Limb (tissue), 2 donors: ENCODE data around the gene FLNC.
A peak's percentile ranks its signal among the peaks of the same experiment; 100 is the strongest.

Experiments used
- DNase-seq, 2 donors: peaks; one replicate each; pipeline ENCODE4 v3.0.0-alpha.2; 2016; ENCODE audit errors: extremely low spot score in 2 of 2

FLNC gene

DNA sequence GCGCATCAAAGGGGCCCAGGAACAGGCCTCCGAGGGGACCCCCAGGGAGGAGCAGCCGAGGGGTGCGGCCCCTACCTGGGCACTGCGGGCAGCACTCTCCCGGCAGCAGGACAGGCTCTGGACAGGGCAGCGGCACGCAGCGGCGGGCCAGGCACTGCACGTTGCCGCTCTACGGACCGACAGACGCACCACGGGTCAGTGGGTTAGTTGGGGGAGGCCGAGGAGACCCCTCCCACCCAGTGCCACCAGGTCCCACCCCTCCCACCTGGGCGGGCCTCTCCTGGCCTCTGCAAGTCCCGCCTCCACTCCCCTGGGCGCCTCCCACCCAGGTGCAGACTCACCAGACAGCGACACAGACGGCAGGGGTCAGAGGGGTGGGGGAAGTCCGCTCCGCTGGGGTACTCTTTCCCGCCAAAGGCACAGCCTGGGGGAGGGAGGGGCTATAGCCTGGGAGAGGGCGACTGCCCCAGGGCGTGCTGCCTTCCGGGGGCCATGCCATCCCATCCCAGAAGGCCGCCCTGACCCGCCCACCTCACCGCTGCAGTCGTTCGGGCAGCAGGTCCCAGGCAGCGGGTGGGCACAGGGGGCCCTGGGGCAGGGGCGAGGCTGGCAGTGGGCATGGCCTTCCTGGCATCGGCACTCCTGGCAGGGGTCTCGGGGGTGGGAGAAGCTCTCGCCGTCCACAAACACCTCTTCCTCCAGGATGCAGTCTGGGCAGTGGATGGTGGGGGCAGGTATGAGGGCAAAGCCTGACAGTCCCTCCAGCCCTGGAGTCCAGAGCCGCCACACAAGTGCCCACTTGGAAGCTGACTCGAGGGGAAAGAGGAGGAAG lies 61.1 kb downstream of the FLNC start:
- DNase-seq = peak in 1 of 2 donors; percentile 40

DNA sequence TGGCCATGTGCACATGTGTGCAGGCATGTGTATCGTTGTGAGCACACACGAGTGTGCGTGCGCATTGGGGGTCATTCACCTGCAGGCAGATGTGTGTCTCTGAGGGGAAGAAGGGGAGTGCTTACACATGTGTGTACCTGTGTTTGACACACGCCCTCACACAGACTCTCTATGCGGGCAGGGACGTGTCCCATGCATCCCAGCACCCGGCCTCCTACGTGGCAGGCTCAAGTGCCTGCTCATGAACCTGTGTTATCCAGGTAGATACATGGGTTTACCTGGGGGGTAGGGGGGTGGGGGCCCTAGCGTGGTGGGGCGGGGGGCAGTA lies 61.7 kb downstream of the FLNC start:
- peak in 1 of 2 donors; percentile 18 for DNase-seq

DNA sequence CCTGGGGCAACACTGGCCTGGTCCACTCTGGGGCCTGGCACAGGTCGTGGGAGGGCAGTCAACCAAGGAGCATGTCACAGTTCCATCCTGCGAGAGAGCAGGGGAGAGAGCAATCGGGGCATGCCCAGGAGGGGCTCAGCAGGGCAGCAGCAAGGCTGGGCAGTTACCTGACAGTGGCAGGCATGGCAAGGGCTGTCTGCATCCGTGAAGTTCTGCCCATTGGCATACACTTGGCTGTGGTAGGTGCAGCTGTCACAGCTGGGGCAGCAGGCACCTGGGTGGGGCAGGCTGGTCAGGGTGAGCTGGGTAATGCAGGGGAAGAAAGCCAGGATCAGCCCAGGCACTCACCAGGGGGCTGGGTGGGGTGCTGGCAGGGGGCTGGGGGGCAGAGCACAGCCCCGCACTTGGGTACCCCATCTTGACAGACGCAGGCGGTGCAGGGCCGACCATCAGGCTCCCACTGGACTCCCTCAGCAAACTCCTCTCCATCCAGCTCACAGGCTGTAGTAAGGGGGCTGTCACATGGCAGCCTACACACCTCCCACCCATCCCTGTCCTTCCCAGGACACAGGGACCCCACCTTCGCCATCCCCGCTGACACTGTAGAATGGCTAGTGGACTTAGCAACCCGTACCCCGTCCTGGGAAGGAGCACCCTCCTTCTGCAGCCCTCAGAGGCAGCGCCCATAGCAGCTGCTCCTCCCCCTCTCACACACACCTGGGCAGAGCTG lies 62.5 kb downstream of the FLNC start:
- peak in 1 of 2 donors; percentile 19 for DNase-seq

DNA sequence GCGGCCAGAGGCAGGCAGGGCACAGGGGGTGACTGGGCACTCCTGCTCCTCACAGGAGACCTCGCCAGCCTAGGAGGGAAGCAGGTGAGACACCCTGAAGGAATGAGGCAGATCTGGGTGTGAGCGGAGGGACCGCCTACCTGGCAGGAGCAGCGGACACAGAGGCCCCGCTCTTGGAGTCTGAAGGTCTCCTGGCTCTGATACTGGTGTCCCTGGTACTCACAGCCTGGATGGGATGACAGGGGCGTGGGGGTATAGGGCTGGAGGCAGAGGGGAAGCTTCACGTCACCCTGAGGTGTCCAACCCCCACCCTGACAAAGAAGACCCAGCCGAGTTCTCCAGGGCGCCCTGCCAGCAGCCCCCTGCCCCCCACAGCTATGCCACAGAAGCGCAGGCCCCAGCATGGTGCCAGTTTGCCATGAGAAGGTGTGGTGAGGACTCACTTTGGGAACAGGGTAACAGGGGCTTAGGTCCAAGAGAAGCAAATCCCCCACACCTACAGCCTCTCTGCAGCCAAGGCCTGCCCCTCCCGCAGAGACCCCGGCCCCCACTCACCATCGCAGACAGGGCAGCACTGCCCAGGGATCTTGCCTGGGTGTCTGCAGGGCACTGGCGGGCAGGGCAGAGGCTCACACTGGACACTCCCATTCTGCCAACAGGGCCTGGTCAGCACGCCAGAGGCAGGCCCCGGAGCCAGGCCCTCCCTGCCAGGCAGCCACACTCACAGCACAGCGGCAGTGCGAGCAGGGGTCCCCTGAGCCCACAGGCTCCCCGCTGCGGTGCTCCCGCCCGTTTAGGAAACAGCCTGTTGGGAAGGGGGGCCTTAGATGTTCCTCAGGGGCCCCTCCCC lies 63.3 kb downstream of the FLNC start:
- DNase-seq = peak in 1 of 2 donors; percentile 25

DNA sequence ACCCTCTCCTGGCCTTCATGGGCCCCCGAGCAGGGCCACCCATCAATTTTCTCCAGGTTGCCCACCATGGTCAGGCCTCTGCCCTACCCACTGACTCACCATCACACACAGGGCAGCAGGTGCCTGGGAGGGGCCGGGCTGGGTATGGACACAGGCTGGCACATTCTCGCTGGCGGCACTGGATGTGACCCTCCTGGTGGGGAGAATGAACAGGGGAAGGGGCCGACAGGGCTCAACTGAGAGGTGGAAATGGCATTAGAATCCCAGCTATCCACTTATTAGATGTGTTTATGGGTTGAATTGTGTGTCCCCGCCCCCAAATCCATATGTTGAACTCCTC lies 63.9 kb downstream of the FLNC start:
- DNase-seq = no peak

DNA sequence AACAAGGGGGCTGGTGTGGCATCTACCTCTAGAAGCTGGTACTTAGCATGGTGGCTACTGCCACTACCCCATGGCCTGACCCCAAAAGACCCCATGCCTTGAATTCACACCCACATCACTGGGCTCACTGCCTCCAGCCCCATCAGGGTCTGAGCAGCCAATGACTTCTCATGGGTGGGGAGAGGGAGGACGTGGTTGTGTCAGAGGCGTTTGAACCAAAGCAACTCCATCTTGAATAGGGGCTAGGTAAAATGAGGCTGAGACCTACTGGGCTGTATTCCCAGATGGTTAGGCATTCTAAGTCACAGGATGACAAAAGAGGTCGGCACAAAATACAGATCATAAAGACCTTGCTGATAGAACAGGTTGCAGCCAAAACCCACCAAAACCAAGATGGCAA lies 65.1 kb downstream of the FLNC start:
- no peak for DNase-seq

DNA sequence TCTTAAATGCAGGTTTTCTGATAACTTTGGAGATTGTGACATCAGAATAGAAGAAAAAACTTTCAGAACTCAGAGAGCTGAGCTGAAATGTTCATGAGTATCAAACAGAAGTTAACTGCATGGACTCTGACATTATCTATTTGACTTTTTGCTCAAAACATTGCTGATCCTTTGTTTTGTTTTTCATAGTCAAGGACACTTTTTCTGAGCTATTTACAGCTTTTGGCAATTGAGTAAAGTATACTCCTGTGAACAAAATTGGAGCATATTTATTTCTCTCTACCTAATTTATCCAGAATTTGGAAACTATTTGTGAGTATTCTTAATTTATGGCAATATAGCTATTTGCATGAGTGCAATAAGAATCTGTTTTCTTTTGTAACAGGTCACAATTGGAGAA lies 69.2 kb downstream of the FLNC start:
- no peak for DNase-seq

DNA sequence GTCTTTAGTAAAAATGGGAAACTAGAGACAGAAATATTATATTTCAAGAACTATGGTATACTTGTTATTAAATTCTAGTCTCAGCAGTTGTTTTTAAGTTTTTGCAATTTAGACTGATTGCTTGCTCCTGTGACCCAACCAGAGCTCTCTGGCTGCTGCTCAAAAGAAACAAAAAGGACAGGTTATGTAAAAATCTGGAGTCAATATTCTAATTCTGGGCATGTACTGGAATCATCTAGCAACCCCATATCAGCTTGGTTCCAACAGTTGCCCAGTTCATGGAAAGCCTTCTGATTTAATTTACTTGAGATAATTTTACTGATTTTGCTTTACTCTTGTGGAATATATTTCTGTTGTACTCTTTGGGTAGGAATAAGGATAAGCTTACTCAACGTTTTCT lies 70.0 kb downstream of the FLNC start:
- no peak for DNase-seq

DNA sequence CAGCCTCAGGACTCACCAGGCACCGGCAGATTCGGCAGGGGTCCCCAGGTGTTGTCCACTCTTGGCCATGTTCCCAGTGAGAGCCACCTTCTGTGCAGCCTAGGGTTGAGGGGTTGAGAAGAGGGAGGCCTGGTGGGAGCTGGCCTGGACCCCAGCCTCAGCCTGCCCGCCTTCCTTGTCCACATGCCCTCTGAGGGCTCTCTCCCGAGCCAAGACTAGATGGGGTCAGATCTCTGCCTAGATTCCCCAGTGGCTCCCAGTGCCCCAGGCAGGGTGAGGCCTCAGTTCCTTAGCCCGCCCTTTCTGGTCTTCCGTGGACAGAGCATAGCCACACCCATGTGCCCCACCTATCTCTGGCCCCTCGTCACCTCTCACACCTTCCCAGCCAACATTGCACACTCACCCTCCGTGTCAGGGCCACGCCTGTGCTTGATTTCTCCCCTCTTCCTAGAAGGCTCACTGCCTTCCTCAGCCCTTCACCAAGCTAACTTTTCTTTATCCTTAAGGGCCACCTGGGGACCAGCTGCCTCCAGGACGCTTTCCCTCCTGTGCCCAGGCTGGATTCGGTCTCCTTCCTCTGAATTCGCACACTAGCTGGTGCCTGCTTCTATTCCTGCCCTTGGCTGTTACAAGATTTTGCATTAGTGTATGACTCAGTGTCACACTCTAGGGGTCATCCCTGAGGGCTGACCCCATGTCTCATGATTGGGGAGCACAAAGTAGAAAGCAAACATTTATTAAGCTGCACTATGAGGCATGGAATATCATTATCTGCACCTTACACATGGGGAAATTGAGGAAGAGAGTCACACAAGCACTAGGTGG lies 72.8 kb downstream of the FLNC start:
- no peak for DNase-seq

DNA sequence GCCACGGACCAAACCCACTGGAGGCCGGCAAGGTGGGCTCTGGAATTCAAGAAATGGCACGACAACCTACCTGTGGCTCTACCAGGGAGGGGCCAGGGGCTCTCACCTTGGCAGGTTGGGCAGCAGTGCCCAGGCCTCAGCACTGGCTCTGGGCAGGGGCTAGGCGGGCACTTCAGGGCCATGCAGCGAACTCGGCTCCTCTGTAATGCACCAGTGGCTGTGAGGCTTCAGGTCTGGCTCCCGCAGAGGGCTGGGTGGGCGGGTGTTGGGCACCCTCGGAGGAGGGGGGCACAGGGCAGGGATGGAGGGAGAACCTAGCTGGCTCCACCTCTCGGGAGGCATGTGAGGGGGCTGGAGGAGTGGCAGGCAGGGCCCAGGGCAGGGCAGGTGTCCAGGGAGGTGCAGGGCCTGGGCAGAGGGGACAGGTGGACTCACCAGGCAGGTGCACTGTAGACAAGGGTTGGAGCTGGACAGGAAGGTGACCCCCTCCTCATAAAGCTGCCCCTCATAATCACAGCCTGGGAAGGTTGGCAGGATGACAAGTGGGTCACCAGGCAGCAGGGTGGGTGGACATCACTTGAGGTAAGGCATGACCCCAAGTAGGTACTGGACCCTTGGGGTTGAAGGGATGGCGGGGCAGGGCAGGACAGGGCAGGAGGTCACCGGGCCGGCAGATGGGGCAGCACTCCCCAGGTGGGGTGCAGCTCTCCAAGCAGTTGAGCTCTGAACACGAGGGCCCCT lies 73.6 kb downstream of the FLNC start:
- DNase-seq = no peak

DNA sequence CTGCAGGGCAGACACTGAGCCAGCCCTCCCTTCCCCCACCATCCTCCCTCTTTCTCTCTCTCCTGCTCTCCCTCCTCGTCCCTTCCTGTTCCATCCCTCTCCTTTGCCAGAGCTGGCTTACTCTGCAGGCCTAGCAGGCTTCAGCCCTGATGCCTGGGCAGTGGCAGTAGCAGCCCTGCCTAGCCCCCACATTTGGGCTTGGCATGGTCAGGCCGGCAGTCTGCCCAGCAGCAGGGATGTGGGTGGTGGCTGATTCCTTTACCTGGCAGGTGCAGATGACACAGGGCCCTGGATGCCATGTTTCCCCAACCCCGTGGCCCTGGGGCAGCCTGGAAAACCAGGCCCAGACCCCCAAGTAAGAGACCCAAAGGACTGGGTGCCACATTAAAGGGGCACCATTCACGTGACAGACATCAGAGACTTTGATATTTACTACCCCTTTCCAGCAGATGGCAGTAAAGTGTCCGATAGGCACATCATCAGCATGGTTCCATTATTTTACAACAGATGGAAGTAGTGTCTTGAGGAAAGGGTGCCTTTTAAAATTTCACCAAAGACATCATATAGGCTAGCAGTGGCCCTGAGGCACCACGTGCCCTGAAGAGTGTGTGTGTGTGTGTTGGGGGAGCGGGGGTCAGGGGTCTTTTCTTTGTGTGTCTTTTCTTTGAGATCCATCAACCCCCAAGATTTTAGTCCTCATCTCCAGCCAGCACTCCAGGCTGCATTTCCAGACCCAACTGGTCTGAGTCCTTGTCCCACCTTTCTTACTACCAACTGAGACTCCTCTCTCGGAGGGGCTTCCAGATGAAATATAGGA lies 74.4 kb downstream of the FLNC start:
- peak in 1 of 2 donors; percentile 30 for DNase-seq

DNA sequence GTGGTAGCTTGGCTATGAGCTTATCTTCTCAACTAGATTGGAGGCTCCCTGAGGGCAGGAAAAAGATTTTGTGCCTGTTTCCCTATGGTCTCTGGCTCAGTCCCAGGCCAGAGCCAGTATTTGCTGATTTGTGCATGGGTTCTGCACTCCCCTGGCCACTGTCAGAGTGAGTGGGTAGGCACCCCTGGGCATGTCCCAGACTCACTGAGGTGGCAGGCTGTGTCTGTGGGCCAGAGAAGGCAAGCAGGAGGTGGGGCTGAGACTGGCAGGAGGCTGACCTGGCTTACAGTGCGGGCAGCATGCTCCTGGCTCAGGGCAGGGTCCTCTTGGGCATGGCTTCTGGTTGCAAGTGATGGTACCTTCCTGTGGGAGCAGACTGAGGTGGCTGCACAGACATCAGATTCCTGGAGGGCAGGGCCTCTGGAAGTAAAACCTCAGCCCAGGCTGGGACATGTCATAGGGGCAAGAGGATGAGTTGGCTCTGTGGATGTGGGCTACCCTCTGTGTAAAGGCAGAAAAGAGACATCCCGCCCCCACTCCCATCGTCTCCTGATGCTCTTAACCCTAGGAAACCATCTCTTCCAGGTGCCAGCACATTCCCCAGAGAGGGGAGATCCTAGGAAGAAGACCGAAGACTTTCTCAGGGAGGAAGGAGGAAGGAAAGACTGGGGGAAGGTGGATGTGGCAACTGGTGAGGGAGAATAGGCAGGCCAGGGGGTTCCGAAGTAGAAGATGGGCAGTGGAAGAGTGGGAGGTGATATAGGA lies 76.0 kb downstream of the FLNC start:
- no peak for DNase-seq

DNA sequence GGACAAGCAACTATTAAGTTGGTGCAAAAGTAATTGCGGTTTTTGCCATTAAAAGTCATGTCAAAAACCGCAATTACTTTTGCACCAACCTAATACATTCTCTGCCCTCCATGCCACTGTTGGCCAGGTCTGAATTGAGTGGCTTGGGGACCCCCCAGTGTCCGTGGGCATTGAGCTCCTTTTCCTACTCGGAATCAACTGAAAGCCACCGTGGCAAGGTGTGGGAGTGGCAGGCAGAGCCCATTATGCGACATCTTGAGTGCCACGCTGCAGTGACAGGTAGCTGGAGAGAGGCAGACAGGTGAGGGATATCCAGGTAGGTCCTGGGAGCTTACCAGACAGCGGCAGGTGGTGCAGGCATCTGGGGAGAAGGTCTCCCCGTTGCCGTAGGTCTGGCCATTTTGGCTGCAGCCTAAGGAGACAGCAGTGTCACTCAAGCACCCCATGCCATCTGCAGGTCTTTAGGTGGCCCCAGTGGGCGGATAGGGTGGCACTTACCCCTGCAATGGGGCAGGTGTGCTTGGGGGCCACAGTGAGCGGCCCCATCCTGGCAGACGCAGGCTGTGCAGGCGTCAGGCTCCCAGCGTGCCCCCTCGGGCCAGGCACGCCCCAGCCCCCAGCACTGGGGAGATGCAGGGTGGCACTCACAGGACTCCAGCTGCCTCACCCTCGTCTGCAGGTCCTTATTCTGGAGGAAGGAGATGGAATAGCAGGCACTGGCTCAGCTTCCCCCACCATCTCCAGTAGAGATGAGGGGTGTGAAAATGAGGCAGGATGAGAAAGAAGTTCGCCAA lies 76.8 kb downstream of the FLNC start:
- DNase-seq = no peak
